Thyroid gland (tissue), 4 donors: ENCODE measurements around the gene DOCK3.

Experiments
- POLR2A ChIP-seq, 2 donors: fragments of 450-650 bp; IDR thresholded peaks; one replicate each; pipeline ENCODE4 v1.6.1; 2017; ENCODE audit warnings: antibody characterized with exemption in 2 of 2, mild to moderate bottlenecking in 2 of 2, moderate library complexity in 1 of 2
- TF ChIP-seq, protein P1 (sequence below), 6 experiments: fragments of 200-600 bp in 3 of 6; fragments of 450-650 bp in 3 of 6; sonication (generic) in 3 of 6; IDR thresholded peaks; one replicate each; pipeline ENCODE4 v1.5.1; 2016 to 2019; ENCODE audit warnings: antibody characterized with exemption in 6 of 6, mild to moderate bottlenecking in 2 of 6, inconsistent platforms in 1 of 6, moderate library complexity in 1 of 6

DNA sequence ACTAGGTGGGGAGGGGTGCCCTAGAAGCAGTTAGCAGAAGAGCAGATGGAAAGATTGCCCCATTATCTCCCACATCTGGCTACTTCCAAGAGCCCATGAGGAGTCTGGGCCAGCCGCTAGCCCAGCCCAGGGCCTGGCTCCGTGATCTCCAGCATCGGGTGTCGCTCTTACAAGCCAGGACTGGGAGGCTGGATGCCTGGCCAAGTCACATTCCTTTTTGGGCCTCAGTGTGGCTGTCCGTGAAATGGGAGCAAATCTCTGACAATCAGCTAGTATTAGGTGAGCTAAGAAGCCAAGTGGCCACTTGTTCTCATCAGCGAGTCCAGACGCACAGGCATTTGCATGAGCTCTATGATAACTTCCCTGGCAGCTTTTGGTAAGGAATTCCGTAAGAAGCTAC lies 23.3 kb upstream of the DOCK3 start:
- TF ChIP-seq, protein P1, sequence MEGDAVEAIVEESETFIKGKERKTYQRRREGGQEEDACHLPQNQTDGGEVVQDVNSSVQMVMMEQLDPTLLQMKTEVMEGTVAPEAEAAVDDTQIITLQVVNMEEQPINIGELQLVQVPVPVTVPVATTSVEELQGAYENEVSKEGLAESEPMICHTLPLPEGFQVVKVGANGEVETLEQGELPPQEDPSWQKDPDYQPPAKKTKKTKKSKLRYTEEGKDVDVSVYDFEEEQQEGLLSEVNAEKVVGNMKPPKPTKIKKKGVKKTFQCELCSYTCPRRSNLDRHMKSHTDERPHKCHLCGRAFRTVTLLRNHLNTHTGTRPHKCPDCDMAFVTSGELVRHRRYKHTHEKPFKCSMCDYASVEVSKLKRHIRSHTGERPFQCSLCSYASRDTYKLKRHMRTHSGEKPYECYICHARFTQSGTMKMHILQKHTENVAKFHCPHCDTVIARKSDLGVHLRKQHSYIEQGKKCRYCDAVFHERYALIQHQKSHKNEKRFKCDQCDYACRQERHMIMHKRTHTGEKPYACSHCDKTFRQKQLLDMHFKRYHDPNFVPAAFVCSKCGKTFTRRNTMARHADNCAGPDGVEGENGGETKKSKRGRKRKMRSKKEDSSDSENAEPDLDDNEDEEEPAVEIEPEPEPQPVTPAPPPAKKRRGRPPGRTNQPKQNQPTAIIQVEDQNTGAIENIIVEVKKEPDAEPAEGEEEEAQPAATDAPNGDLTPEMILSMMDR (IDR thresholded peaks at IDR 0.05) = no peak
- no peak for TF ChIP-seq POLR2A (IDR thresholded peaks at IDR 0.05)
